HT-29 (cell line): ENCODE measurements around the gene PLA2G4E. TPM values are rescaled to one million over a fixed set of nuclear protein-coding genes. Genes with fewer than 3 reads are reported as not detected.

Source experiments
- DNase-seq: peaks from one replicate; pipeline ENCODE4 v3.0.0-alpha.2; 2015; ENCODE audit warnings: low spot score
- total RNA-seq: library from RNA; depleted of rRNA; stranded (reverse); fragments of >200 nt; shearing (Covaris generic); gene quantifications from 2 replicates; pipeline ENCODE4 v1.2.3, GENCODE V29; 2014

Gene PLA2G4E
- total RNA-seq, 1 experiment from 2014 or later: not detected

GRCh38 chr15:42021593-42021992 lies 751 bp upstream of the PLA2G4E start:
- DNase-seq: no peak

DNA sequence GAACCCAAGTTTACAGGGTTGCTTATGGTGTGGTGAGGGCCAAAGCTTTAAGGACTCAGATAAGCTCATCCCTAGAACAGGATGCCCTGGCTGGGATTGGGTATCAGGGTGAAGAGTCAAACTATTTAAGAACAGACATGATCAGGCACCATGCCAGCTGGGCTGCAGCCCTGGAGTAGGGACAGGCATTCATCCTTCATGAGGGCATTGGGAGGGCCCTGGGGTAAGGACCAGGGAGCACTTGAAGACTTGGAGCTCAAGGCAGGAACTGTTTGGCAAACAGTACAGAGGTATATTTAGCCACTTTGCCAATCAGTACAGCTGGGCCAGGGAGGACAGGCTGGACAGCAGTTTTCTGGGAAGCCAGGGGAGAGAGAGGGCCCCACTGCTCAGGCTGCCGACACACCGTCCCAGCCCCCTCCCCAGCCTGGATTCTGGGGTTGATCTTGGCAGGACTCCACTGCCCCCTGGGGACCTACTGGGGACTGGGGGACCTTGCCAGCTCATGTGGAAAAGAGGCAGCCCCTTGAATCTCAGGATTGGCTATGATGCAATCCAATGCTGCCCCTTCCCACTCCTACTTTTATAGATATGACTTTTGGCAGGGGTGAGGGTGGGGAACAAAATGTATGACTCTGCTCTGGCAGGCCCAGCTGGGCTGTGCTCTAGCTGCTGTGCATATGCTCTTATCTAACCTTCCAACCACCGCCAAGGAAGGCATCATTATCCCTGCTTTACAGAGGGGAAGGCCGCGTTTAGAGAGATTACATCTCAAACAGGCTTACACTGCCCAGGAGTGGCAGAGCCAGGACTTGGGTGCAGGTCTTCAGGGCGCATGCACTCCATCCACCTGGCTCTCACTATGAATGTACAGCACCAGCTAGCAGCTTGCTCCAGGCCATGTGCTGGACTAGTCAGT lies 2.3 kb downstream of the PLA2G4E start:
- DNase-seq: no peak

- DNase-seq: no peak
These were observed 3.9 kb downstream of the PLA2G4E start for GRCh38 chr15:42016971-42017370.

DNA sequence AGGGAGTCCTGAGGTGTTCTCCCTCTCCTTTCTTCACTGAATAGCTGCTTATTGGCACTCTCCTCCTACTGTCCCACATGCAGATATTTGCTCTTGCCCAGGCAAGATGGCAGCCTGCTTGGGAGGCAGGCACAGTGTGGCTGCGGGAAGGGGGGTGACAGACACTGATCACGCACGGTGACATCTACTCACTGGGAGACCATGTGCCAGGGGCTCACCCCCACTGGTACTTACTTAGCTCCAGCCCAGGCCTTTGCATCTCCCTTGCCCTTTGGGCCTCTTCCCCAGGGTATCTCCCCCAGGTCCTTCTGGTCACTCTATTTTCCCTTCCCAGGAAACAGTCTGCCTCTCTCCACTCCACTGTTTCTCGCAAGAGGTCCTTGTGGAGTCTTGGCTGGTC lies 6.4 kb downstream of the PLA2G4E start:
- DNase-seq: no peak

- no peak for DNase-seq
These were observed 7.8 kb downstream of the PLA2G4E start for GRCh38 chr15:42012928-42013482.

- DNase-seq: peak; percentile 77
These were observed 8.6 kb downstream of the PLA2G4E start for GRCh38 chr15:42012241-42012640.

- DNase-seq: no peak
These were observed 9.8 kb downstream of the PLA2G4E start for GRCh38 chr15:42011074-42011473.

DNA sequence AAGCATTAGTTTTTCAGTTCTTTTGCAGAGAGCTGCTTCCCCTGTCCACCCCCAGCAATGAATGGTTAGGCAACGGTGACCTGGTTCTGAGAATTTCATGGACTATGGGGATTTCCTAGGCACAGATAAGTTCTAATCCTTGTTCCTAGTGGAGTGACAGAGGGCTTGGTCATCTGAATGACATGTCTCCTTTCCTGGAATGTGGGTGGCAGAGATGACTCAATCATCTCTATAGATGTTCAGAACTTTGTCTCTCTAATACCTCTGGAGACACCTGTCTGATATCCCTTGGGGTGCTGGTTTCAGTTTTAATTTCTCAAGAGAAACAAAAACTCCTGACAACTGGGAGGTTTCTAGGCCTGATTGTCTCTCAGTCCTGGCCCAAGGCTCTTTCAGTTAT lies 10.4 kb downstream of the PLA2G4E start:
- no peak for DNase-seq

- DNase-seq: no peak
These were observed 11.4 kb downstream of the PLA2G4E start for GRCh38 chr15:42009474-42009873.

DNA sequence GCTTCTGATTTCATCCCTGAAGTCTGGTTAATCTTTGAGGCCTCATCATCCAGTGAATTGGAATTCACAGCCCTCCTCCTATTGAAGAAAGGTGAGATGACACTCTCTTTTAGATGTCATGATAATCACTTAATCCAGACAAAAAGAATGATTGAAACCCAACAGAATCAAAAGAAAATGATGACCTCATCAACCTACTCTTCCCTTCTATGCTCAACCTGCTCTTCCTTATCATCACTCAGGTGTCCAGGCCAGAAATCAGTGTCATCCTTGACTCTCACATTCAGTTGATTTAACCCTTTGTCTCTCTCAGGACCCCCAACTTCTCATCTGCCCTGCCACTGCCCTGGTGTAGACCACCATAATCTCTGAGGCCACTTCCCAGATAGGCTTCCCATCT lies 11.8 kb downstream of the PLA2G4E start:
- no peak for DNase-seq

DNA sequence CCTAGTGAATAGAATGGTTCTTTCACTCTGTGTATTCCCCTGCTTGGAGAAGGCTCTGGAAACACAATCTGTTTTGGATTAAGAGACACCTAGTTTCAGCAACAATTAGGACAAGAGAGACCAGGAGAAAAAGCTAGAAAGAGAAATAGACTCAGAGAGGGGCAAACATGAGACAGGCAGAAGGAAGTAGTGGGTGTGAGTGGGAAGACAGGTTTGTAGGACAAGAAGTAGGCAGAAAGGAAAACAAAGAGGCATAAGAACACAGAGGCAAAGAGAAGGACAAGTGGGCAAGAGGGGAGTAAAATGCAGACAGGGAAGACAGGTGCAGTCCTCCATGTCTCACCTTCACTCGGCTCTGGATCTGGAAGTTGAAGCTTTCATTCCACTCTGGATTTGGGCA lies 13.5 kb downstream of the PLA2G4E start:
- DNase-seq: no peak

- DNase-seq: no peak
These were observed 18.5 kb downstream of the PLA2G4E start for GRCh38 chr15:42002333-42002732.

- no peak for DNase-seq
These were observed 19.6 kb downstream of the PLA2G4E start for GRCh38 chr15:42001236-42001635.

DNA sequence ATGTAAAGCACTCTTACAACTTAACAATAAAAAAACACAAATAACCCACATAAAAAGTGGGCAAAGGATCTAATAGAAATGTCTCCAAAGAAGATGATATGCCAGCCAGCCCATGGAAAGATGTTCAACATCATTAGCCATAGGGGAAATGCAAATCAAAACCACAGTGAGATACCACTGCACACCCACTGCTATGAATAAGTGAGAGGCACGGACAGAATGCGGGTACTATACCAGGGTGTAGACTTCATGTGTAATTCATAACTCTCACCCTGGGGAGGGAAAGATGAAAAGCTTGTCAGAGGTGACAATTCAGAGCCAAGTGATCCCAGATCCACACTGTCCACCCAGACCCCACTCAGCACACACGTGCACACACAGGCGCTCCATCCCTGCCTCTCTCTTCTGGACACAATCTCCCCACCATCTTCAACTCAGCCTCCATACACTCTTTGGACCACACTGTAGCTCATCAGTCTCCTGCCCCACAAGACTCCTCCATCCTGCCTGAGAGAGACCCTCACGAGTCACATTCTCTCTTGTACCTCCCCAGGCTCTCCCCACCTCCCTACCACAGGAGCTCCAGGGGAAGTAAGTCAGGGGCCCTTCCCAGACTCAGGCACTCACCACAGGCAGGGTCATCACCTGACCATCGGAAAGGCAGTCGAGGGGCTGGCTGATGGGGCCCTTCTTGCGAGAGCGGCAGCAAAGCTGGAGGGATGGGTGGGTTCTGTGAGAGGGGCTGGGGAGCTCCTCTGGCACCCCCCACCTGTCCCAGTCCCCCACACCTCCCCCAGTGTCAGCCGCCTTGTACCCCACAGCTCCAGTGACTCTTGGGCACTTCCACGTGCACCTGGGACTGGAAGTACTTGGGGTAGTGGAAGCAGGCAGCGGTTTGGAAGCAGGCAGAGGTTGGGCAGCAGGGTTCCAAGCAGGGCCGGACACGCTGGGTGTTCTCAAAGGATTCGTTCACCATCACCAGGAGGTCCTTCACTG lies 21.3 kb downstream of the PLA2G4E start:
- no peak for DNase-seq

- DNase-seq: no peak
These were observed 23.0 kb downstream of the PLA2G4E start for GRCh38 chr15:41997845-41998244.

DNA sequence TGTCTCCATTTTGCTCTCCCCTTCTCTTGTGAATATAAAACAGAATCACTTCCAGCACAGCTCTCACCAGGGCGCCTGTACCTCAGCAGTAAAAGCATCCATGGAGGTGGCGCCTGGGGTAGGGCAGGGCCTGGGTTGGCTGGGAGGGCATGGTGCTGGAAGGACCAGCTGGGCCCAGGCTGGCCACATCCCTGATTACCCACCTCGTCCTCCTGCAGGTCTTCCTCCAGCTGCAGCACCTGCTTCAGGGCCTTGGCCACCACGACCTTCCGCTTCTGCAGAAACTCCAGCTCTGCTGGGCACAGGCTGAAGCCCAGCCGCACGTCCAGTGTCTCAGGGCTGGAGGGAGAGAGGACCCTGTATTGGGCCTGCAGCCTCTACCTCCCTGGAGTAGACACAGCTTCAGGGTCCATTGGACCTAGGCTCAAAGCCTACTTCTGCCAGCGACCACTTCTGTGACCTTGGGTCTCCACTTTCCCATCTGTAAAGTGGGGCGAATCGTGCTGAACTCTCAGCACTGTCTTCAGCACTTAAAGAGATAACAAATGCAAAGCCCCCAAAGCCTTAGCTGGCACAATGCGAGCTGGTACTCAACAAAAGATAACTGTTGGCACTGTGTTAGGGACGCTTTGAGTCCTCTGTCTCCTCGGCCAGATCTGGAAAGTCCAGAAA lies 23.8 kb downstream of the PLA2G4E start:
- no peak for DNase-seq

DNA sequence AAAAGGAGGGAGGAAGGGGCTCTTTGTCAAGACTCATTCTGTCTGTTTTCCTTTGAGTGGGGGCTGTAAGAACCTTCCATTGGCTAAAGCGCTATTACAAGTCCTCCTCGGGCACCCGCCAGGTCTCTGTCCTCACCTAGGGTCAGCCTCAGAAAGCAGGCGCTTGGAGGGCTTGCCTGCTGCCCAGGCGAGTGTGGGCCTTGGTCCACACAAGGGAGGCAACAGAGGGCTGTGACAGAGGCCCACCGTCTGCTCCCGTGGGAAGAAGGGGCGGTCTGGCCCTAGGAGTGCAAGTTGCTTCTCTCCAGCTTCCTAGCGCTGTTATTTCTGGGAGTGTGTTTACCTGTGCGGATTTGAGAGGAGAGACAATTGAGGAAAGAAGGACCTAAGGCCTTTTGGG lies 24.5 kb downstream of the PLA2G4E start:
- DNase-seq: no peak

- DNase-seq: no peak
These were observed 25.4 kb downstream of the PLA2G4E start for GRCh38 chr15:41995476-41995855.

GRCh38 chr15:41994772-41995475 lies 25.9 kb downstream of the PLA2G4E start:
- DNase-seq: no peak

DNA sequence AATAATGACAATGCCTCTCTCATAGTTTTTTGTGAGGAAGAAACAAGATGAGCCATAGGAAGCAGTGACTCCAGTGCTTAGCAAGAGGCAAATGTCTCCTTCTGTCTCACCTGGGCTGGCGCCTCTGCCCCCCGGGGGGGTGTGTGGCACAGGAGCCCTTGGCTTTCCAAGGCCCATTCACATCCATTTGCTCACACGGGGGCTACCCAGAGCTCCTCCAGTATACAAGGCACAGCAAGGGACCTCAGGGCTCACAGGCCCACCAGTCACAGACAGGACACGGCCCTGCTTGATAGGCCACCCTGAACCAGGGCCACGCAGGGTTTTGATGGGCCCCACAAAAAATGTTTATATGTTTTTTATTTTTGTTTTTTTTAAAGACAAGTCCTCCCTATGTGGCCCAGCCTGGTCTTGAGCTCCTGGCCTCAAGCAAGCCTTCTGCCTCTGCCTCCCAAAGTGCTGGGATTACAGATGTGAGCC lies 26.6 kb downstream of the PLA2G4E start:
- no peak for DNase-seq
